Vagina (tissue), 2 donors: ENCODE measurements around the gene HOXC12.

Experiments
- POLR2A ChIP-seq, 2 donors: fragments of 450-650 bp; IDR thresholded peaks; one replicate each; pipeline ENCODE4 v1.6.1; 2017; ENCODE audit warnings: antibody characterized with exemption in 2 of 2, mild to moderate bottlenecking in 2 of 2, moderate library complexity in 2 of 2
- POLR2AphosphoS5 ChIP-seq, 2 donors: sonication (generic); formaldehyde crosslinking; IDR thresholded peaks; one replicate each; pipeline ENCODE4 v1.9.0; 2017; ENCODE audit warnings: antibody characterized with exemption in 2 of 2, mild to moderate bottlenecking in 2 of 2, low read depth in 1 of 2; ENCODE audit not compliant: insufficient read depth in 1 of 2
- TF ChIP-seq, protein P1 (sequence below), 3 experiments: fragments of 450-650 bp in 2 of 3; fragments of 200-600 bp in 1 of 3; sonication (generic) in 1 of 3; IDR thresholded peaks; one replicate each; pipeline ENCODE4 v1.5.1; 2017 to 2019; ENCODE audit warnings: antibody characterized with exemption in 3 of 3, mild to moderate bottlenecking in 2 of 3, moderate library complexity in 2 of 3

DNA sequence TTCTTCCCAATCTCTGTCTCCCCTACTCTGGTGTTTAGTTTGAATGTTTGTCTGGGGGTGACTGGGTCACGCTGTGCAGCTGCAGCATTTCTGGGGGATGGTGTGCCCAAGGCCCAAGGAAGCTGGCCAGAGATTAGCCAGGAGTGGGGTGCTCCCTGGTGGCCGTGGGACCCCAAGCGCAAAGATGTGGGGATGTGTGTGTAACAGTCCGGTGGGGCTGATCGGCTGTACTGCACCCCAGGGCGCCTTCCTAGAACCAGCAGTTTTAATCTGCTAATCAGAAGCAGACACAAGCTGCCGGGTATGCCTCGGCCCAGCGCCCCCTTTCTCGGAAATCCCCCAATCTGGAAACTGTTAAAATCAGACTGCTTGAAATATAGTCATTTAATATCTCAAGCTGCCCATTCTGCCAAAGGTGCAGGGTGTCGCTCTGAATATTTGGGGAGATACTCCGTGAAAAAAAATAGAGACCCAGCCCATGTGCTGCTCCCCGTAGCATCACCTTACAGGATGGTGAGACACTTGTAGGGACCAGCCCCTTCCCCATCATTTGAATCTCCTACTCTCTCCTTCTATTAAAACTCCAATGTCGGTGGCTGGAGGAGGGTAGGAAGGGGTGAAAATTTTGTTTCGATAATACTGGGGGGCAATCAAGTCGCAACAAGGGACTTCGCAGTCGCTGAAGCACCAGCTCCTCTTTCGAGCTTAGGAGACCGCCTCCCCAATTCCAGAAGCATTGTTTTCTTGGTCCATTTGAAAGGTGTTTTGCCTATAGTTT lies 49.5 kb downstream of the HOXC12 start:
- TF ChIP-seq, protein P1, sequence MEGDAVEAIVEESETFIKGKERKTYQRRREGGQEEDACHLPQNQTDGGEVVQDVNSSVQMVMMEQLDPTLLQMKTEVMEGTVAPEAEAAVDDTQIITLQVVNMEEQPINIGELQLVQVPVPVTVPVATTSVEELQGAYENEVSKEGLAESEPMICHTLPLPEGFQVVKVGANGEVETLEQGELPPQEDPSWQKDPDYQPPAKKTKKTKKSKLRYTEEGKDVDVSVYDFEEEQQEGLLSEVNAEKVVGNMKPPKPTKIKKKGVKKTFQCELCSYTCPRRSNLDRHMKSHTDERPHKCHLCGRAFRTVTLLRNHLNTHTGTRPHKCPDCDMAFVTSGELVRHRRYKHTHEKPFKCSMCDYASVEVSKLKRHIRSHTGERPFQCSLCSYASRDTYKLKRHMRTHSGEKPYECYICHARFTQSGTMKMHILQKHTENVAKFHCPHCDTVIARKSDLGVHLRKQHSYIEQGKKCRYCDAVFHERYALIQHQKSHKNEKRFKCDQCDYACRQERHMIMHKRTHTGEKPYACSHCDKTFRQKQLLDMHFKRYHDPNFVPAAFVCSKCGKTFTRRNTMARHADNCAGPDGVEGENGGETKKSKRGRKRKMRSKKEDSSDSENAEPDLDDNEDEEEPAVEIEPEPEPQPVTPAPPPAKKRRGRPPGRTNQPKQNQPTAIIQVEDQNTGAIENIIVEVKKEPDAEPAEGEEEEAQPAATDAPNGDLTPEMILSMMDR (IDR thresholded peaks at IDR 0.05) = no peak
- TF ChIP-seq POLR2AphosphoS5 (IDR thresholded peaks at IDR 0.05; ENCODE audit: insufficient read depth in 1 of 2, low read depth in 1 of 2) (no peak), POLR2A (IDR thresholded peaks at IDR 0.05) (no peak)
